DOHH2 (cell line): ENCODE results near the gene CUTC.

Source experiments
- H3F3A ChIP-seq: fragments of 200-600 bp; sonication (generic), shearing (Covaris generic); 2 replicates; pipeline ENCODE4 v1.6.0; 2016; ENCODE audit warnings: antibody characterized with exemption, mild to moderate bottlenecking; ENCODE audit not compliant: control insufficient read depth, insufficient read depth
- H3K27ac ChIP-seq: fragments of 200-600 bp; sonication (generic); 2 replicates; pipeline ENCODE4 v1.5.1; 2014; ENCODE audit warnings: low read depth, mild to moderate bottlenecking, low read length, moderate library complexity
- H3K27me3 ChIP-seq: fragments of 200-600 bp; sonication (generic); 2 replicates; pipeline ENCODE4 v1.6.1; 2014; ENCODE audit warnings: mild to moderate bottlenecking, low read length, mixed read lengths; ENCODE audit not compliant: control insufficient read depth
- H3K36me3 ChIP-seq: fragments of 200-600 bp; sonication (generic); 2 replicates; pipeline ENCODE4 v1.6.1; 2014; ENCODE audit warnings: mild to moderate bottlenecking, low read length, moderate library complexity, mixed read lengths; ENCODE audit not compliant: control insufficient read depth
- H3K4me1 ChIP-seq: fragments of 200-600 bp; sonication (generic); 2 replicates; pipeline ENCODE4 v1.6.1; 2014; ENCODE audit warnings: mild to moderate bottlenecking, low read length, mixed read lengths; ENCODE audit not compliant: control insufficient read depth
- H3K4me2 ChIP-seq: fragments of 200-600 bp; sonication (generic); 2 replicates; pipeline ENCODE4 v1.6.0; 2014; ENCODE audit warnings: mild to moderate bottlenecking, low read length, moderate library complexity
- H3K4me3 ChIP-seq: fragments of 200-600 bp; sonication (generic); 2 replicates; pipeline ENCODE4 v1.5.1; 2014; ENCODE audit warnings: mild to moderate bottlenecking, low read length, mixed read lengths
- H3K79me2 ChIP-seq: fragments of 200-600 bp; sonication (generic); 2 replicates; pipeline ENCODE4 v1.6.1; 2014; ENCODE audit warnings: mild to moderate bottlenecking, low read length, mixed read lengths; ENCODE audit not compliant: control insufficient read depth
- H3K9me2 ChIP-seq: fragments of 200-600 bp; sonication (generic); replicated peaks from 2 replicates; pipeline ENCODE4 v1.6.1; 2014; ENCODE audit warnings: mild to moderate bottlenecking, low read length, mixed read lengths; ENCODE audit not compliant: control insufficient read depth
- H3K9me3 ChIP-seq: fragments of 200-600 bp; sonication (generic); 2 replicates; pipeline ENCODE4 v1.6.1; 2014; ENCODE audit warnings: antibody characterized with exemption, low read length, mixed read lengths; ENCODE audit not compliant: control insufficient read depth, insufficient read depth
- H4K20me1 ChIP-seq: fragments of 200-600 bp; sonication (generic); 2 replicates; pipeline ENCODE4 v1.6.0; 2014; ENCODE audit warnings: low read depth, mild to moderate bottlenecking, antibody characterized with exemption, low read length, moderate library complexity; ENCODE audit not compliant: control insufficient read depth, insufficient read depth
- CTCF ChIP-seq: fragments of 200-600 bp; sonication (generic); IDR thresholded peaks from one replicate; pipeline ENCODE4 v1.5.1; 2014; ENCODE audit warnings: antibody characterized with exemption, mild to moderate bottlenecking, low read depth, low read length; ENCODE audit not compliant: poor library complexity, severe bottlenecking
- EZH2phosphoT487 ChIP-seq: fragments of 200-600 bp; sonication (generic); IDR thresholded peaks from 2 replicates; pipeline ENCODE4 v1.6.1; 2017; ENCODE audit warnings: borderline replicate concordance, mild to moderate bottlenecking, antibody characterized with exemption, low read length, moderate library complexity, mixed read lengths

Gene CUTC

GRCh38 chr10:99689461-99689860 is 42.6 kb upstream of the CUTC start:
- Histone ChIP-seq H3K9me3 (no peaks in the 10 kb centered on the region), H3K4me2 (no peak overlapping the region), H3K4me1 (peaks cover 11% of the 10 kb centered on the region), H3K9me2 (no peaks in the 10 kb centered on the region), H4K20me1 (no peaks in the 10 kb centered on the region), H3K36me3 (no peaks in the 10 kb centered on the region), H3K4me3 (no peak overlapping the region), H3F3A (no peaks in the 10 kb centered on the region), H3K27me3 (no peaks in the 10 kb centered on the region), H3K79me2 (no peaks in the 10 kb centered on the region), H3K27ac (no peak overlapping the region)
- no peak for TF ChIP-seq EZH2phosphoT487
- TF ChIP-seq CTCF: no peak

GRCh38 chr10:99693933-99694583 is 38.0 kb upstream of the CUTC start:
- Histone ChIP-seq H3K27ac (no peak overlapping the region), H3K36me3 (no peaks in the 10 kb centered on the region), H3K9me3 (no peaks in the 10 kb centered on the region), H3K4me2 (no peak overlapping the region), H3K4me3 (no peak overlapping the region), H3F3A (no peaks in the 10 kb centered on the region), H4K20me1 (no peaks in the 10 kb centered on the region), H3K27me3 (no peaks in the 10 kb centered on the region), H3K9me2 (no peaks in the 10 kb centered on the region), H3K4me1 (no peaks in the 10 kb centered on the region), H3K79me2 (no peaks in the 10 kb centered on the region)
- TF ChIP-seq EZH2phosphoT487: no peak
- no peak for TF ChIP-seq CTCF

GRCh38 chr10:99695761-99696160 is 36.3 kb upstream of the CUTC start:
- Histone ChIP-seq H3K79me2 (no peaks in the 10 kb centered on the region), H3K27ac (no peak overlapping the region), H4K20me1 (no peaks in the 10 kb centered on the region), H3K27me3 (no peaks in the 10 kb centered on the region), H3K4me1 (no peaks in the 10 kb centered on the region), H3F3A (no peaks in the 10 kb centered on the region), H3K9me2 (no peaks in the 10 kb centered on the region), H3K4me2 (no peak overlapping the region), H3K36me3 (no peaks in the 10 kb centered on the region), H3K9me3 (no peaks in the 10 kb centered on the region), H3K4me3 (no peak overlapping the region)
- TF ChIP-seq CTCF (no peak), EZH2phosphoT487 (no peak)
